ENCODE measurements around the gene CC2D2B.

- TF ChIP-seq, protein P1, sequence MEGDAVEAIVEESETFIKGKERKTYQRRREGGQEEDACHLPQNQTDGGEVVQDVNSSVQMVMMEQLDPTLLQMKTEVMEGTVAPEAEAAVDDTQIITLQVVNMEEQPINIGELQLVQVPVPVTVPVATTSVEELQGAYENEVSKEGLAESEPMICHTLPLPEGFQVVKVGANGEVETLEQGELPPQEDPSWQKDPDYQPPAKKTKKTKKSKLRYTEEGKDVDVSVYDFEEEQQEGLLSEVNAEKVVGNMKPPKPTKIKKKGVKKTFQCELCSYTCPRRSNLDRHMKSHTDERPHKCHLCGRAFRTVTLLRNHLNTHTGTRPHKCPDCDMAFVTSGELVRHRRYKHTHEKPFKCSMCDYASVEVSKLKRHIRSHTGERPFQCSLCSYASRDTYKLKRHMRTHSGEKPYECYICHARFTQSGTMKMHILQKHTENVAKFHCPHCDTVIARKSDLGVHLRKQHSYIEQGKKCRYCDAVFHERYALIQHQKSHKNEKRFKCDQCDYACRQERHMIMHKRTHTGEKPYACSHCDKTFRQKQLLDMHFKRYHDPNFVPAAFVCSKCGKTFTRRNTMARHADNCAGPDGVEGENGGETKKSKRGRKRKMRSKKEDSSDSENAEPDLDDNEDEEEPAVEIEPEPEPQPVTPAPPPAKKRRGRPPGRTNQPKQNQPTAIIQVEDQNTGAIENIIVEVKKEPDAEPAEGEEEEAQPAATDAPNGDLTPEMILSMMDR (IDR thresholded peaks at IDR 0.05), result no peak
- TF ChIP-seq REST (IDR thresholded peaks at IDR 0.05; ENCODE audit: insufficient read depth in 1 of 2, low read depth in 2 of 2, low read length in 1 of 2) (no peak), POLR2AphosphoS5 (IDR thresholded peaks at IDR 0.05; ENCODE audit: low read depth, low read length) (no peak), SIN3A (IDR thresholded peaks at IDR 0.05; ENCODE audit: borderline replicate concordance, insufficient read depth, low read depth, low read length) (no peak)
These were observed 57.0 kb downstream of the CC2D2B start for GRCh38 chr10:95964756-95965155.

Data from Panc1 (cell line).